IPS-18c (cell line): Measurements from ENCODE around the gene CHD3.

ENCODE experiments used
- H3K4me3 ChIP-seq: 2 replicates; pipeline ENCODE4 v1.7.0; 2013; ENCODE audit warnings: low read depth, mild to moderate bottlenecking, low read length, moderate library complexity; ENCODE audit not compliant: insufficient read depth
- H3K9me3 ChIP-seq: one replicate; pipeline ENCODE4 v1.6.1; 2013; ENCODE audit warnings: mild to moderate bottlenecking, low read length, moderate library complexity; ENCODE audit not compliant: control insufficient read depth, insufficient read depth

Gene CHD3

DNA sequence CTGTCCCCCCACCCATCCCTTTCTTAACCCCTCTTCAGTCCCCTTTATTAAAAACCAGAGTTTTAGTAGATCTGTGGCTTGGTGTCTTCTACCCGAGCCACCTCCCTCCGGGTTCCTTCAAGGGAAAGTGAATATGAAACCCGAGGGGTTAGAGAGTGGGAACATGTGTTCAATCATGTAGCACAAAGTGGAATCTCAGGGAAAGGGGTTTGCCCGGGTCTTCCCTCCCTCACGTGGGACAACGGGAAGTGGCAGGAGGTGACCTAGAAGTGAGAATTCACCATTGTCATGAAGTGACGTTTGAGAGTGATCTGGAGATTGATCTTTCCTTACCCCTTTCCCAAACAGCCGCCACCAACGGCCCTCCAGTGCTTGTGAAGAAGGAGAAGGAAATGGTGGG is 22.5 kb downstream of the CHD3 start:
- H3K9me3 ChIP-seq, result no peaks in the 10 kb centered on the region
- no peak overlapping the region for H3K4me3 ChIP-seq

DNA sequence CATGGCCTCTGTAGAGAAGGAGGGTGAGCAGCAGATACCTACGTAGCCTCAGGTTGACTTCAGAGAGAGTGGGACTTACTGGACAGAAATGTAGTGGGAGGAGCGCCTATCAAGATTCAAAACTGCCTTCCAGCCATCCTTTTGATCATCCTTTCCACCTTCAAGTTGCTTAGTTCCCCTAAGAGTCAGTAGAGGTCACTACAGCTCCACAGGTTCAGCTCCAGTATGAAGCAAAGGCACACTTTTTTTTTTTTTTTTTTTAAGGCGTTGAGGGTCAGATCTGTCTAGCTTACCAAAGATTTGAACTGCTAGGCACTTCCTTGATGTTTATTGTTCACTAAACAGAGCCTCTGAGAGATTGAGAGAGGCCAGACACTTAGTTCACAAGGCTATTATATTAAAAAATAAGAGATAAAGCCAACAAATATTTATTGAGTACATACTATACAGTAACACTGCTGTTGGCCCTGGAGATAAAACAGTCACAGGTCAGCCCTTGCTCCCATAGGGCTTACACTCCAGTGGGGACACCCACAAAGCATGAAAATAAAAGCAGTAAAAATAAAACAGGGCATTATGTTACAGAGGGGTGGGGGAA is 24.4 kb downstream of the CHD3 start:
- no peak overlapping the region for H3K4me3 ChIP-seq
- no peaks in the 10 kb centered on the region for H3K9me3 ChIP-seq

DNA sequence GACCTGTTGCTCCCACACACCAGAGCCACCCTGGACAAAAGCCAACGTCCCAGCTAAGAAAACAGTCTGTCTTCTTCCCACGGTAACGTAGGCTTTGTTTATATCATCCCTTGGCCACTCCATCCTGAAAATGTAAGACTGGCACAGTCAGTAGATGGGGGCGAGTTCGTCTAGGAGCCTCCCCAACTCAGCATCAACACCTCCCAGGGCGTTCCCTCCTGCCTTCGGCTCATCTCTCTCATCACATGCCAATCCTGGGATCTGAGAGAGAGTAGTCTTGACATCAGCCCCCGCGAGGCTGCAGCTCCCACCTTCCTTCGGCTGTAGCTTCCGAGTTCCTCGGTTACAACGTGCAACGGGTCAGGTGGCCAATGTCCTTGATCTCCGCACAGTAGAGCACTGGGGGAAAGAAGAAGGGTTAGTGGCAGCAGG is 26.6 kb downstream of the CHD3 start:
- peak overlapping the region; percentile 68 for H3K4me3 ChIP-seq
- no peaks in the 10 kb centered on the region for H3K9me3 ChIP-seq

DNA sequence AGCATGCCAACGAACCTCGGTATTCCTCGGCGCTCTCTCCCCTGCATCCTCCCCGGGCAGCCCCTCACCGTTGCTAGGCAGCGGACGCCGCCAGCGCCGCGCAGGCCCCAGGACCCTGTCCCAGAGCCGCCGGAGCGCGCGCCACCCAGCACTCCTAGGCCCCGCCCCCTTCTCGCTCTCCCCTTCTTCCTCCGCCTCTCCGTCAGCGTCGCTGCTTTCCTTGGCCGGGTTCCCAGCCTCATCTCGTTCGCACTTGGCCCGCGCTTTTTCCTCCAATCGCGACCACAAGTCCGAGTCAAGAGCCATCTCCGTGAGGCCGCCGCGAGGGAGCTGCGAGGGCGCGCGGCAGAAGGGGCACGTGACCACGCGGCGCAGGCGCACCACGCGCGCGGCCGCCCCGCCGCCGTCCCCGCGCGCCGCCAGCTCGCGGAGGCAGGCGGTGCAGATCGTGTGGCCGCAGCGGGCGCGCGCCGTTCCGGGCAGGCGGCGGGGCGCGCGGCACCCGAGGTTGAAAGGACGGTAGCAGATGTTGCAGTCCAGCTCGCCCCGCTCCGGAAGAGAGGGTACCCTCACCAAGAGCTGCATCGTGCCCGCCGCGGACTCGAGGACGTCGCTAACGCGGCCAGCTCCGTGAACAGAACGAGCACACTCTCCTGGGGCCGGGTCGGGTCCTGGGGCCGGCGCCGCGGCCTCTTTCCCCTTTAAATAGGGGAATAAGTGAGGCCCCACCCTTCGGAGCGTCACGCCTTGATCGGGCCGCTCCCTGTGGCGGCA is 27.2 kb downstream of the CHD3 start, which contains the start of gene RNF227:
RNF227 (minus strand) TSS at position 679 of the 774 bp plus-strand sequence; CDS start at position 585, 94 bp downstream.
- peak within 1 kb of the TSS; percentile 68 for H3K4me3 ChIP-seq
- H3K9me3 ChIP-seq, result no peaks in the 10 kb centered on the region

DNA sequence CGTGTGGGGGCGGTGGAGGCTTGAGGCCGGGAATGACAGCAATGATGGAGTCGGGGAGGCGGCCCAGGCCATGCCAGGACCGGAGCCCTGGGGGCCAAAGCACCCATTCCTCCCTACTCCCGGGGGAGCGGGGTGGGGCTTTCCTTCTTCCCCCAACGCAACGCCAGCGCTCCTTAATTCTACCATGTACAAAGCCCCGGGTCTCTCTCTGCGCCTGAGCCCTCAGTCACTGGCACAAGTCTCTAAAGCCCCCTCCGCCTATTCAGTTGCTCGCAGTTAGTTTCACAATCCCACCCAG is 27.7 kb downstream of the CHD3 start:
- H3K4me3 ChIP-seq, result peak overlapping the region; percentile 68
- no peaks in the 10 kb centered on the region for H3K9me3 ChIP-seq

DNA sequence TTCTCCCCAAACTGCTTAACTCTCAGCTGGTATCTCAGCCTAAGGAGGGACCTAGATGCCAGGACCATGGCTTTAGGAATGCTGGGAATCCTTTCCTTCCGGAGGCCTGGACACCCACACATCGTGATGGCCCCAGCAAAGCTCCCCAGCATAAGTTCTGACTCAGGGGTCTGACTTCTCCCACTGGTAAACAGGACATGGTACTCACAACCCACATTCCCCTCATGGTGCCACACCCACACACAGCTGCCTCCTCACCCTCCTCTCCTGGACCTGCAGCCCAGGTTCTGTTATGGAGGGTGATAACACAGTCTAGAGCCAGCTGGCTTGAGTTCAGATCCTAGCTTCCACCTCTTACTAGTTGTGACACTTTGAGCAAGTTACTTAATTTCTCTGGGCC is 28.2 kb downstream of the CHD3 start:
- Histone ChIP-seq H3K9me3 (no peaks in the 10 kb centered on the region), H3K4me3 (no peak overlapping the region)

- H3K4me3 ChIP-seq, result peak overlapping the region; percentile 44
- H3K9me3 ChIP-seq, result no peaks in the 10 kb centered on the region
These were observed 33.8 kb downstream of the CHD3 start for GRCh38 chr17:7922269-7922844.

DNA sequence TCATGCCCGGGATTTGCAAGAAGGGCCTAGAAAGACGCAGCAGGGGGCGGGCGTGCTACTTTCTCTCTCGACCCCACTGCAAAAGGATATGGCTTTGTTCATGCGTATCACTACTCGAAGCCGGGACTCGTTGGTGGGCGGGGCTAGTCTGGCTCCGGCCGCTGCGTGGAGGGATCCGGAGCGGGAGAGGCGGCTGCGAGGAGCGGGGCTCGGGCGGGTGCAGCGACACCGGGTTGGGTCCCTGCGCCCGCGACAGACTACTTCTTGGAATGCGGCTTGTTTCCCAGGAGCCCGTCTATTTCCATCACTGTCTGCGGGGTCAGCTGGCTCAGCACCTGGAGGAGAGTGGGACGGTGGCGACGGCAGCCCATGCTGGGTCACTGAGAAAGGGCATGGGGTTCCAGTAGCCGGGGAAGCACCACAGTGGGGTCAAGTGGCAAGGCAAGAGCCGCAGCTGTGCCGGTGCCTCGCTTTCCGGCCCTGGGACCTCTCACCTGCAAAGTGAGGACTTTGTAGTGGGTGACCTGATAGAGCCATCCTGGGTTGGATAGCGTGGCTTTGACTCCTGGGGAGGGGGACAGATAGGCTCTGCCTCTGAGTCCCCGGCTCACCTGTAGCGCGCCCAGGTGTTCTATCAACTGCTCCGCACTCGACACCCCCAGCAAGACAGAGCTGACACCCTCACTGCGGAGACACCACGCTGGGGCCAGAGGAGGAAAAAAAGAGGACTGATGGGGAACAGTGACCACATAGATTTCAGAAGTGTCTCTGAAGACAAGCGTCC is 34.4 kb downstream of the CHD3 start:
- peak overlapping the region; percentile 44 for H3K4me3 ChIP-seq
- no peaks in the 10 kb centered on the region for H3K9me3 ChIP-seq

DNA sequence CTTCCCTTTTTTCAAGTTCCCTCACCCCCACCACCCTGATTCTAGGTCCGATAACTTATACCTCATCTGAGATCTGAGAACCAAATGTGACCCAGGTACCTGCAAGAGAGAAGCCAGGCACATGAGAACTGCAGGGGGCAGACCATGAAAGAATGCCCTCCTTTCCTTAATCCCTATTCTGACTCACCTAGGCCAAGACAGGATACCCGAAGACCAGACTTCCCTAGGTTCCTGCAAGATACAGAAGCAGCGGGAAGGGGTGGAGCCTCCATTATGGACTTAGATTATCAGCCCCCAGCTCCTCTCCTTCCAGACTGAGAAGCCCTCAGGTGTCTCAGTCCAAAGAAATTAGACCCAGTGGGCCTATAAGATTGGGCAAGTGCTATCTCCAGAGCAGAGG is 39.0 kb downstream of the CHD3 start:
- H3K9me3 ChIP-seq, result no peaks in the 10 kb centered on the region
- no peak overlapping the region for H3K4me3 ChIP-seq

GRCh38 chr17:7929158-7930023 is 40.8 kb downstream of the CHD3 start, which contains the start of gene KCNAB3:
TSS of gene KCNAB3 (minus strand) at chr17:7929856. CDS start at chr17:7929435, 421 bp downstream.
- Histone ChIP-seq H3K4me3 (peak within 1 kb of the TSS; percentile 57; the same call in 1 of the 2 replicates), H3K9me3 (no peaks in the 10 kb centered on the region)

- H3K9me3 ChIP-seq, result no peaks in the 10 kb centered on the region
- peak overlapping the region; percentile 98 for H3K4me3 ChIP-seq
These were observed 42.4 kb downstream of the CHD3 start for GRCh38 chr17:7930841-7931631.

GRCh38 chr17:7931709-7932482 is 43.3 kb downstream of the CHD3 start, which contains the start of the genes CNTROB and TRAPPC1:
TSS of gene CNTROB (plus strand) at chr17:7932206. CDS start at chr17:7933080, 874 bp downstream.
TSS of gene TRAPPC1 (minus strand) at chr17:7931946. CDS start at chr17:7931829, 117 bp downstream.
- peak within 1 kb of the TSS; percentile 98 for H3K4me3 ChIP-seq

DNA sequence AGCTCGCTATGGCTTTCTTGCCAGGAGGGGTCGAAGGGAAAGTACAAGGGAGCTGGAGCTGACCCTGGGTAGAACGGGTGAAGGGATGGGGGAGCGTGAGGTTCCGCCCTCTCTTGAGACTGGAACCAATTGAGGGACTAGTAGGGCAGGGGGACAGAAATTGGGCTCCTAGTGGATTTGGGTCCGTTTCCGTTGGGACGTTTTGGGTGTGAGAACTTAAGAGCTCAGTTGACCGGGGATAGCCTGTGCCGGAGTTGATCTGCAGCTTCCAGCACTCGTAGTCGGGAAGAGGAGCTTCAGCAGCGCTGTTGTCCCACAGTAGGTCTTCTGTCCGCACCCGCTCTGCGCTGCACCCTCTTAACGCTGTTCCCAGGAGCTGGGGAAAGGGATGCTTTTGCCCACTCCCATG is 43.9 kb downstream of the CHD3 start:
- Histone ChIP-seq H3K4me3 (peak overlapping the region; percentile 98), H3K9me3 (no peaks in the 10 kb centered on the region)

More at GRCh38 chr17:7931709-7932482, 43.3 kb downstream of the CHD3 start, which contains the start of the genes CNTROB and TRAPPC1:
- no peaks in the 10 kb centered on the region for H3K9me3 ChIP-seq

DNA sequence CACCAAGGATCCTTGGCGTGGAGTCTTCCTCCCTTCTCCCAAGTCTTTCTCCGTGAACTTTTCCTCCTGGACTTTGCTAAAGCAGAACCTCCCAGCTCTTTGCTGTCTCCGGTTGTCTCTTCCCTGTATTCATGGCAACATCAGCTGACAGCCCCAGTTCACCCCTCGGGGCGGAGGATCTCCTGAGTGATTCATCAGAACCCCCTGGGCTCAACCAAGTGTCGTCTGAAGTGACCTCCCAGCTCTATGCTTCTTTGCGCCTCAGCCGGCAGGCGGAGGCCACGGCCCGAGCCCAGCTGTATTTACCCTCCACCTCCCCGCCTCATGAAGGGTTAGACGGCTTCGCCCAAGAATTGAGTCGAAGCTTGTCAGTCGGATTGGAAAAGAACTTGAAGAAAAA is 44.4 kb downstream of the CHD3 start:
- peak overlapping the region; percentile 98 for H3K4me3 ChIP-seq
- H3K9me3 ChIP-seq, result no peaks in the 10 kb centered on the region

DNA sequence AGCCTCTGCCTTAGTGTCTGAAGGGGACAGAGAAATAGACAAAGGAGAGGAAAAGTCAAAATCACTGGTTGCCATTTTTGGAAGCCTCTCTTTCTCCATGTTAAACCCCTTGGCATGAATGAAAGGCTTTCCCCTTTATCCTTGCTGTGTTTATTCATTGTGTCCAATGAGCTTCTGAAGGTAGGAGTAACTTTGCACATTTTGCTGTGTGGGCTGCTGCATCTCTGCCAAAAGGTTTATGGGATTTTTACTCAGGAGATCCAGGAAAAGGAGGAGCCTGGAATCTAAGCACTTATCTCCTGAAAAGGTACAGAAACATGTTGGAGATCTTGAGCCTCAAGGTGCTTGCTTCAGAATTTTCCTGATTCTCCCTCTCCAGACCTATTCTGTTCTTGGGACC is 47.3 kb downstream of the CHD3 start:
- H3K4me3 ChIP-seq, result no peak overlapping the region
- no peaks in the 10 kb centered on the region for H3K9me3 ChIP-seq
